Endothelial cell (in vitro differentiated cells): ENCODE measurements around the gene HTR3B. TPM values are rescaled to one million over a fixed set of nuclear protein-coding genes. Genes with fewer than 3 reads are reported as not detected.
"Not testable (repeated sequence)": the region's sequence is repeated elsewhere in the genome, so short reads cannot be mapped to it uniquely, and the experiment has no call there.

Experiments
- DNase-seq: peaks from one replicate; pipeline ENCODE4 v3.0.0; 2021; ENCODE audit warnings: low spot score
- H3K27ac Mint-ChIP-seq: one replicate; pipeline ENCODE4 v1.8.0; 2021; ENCODE audit warnings: mixed read lengths, inconsistent platforms; ENCODE audit not compliant: unreplicated experiment
- H3K27me3 Mint-ChIP-seq: one replicate; pipeline ENCODE4 v1.8.0; 2021; ENCODE audit warnings: mild to moderate bottlenecking, moderate library complexity, mixed read lengths, inconsistent platforms; ENCODE audit not compliant: unreplicated experiment
- H3K36me3 Mint-ChIP-seq: one replicate; pipeline ENCODE4 v1.8.0; 2021; ENCODE audit warnings: mild to moderate bottlenecking, low read depth, mixed read lengths, inconsistent platforms; ENCODE audit not compliant: unreplicated experiment
- H3K4me1 Mint-ChIP-seq: one replicate; pipeline ENCODE4 v1.8.0; 2021; ENCODE audit warnings: mild to moderate bottlenecking, mixed read lengths, inconsistent platforms; ENCODE audit not compliant: unreplicated experiment
- H3K4me3 Mint-ChIP-seq: one replicate; pipeline ENCODE4 v1.8.0; 2021; ENCODE audit warnings: mild to moderate bottlenecking, mixed read lengths, inconsistent platforms; ENCODE audit not compliant: unreplicated experiment
- H3K9me3 Mint-ChIP-seq: one replicate; pipeline ENCODE4 v1.8.0; 2021; ENCODE audit warnings: mixed read lengths, inconsistent platforms; ENCODE audit not compliant: unreplicated experiment
- CTCF ChIP-seq: fragments of 200-600 bp; sonication (generic); IDR thresholded peaks from one replicate; pipeline ENCODE4 v1.5.0; 2021; ENCODE audit warnings: antibody characterized with exemption; ENCODE audit not compliant: unreplicated experiment
- total RNA-seq: library from RNA; stranded (reverse); fragmentation: NEBNext Ultra II Directional; extraction: Animal tissue kit (Norgen Biotek cat#: 25700); gene quantifications from one replicate; pipeline ENCODE4 v1.2.1, GENCODE V29; 2021; ENCODE audit not compliant: unreplicated experiment

Gene HTR3B
- total RNA-seq, 1 donor from 2014 or later, result not detected

GRCh38 chr11:113935858-113936257 is 31.3 kb downstream of the HTR3B start:
- H3K4me3 Mint-ChIP-seq, result no peak overlapping the region
- H3K36me3 Mint-ChIP-seq, result peaks cover 4% of the 10 kb centered on the region
- H3K27me3 Mint-ChIP-seq, result no peaks in the 10 kb centered on the region
- H3K27ac Mint-ChIP-seq, result no peak overlapping the region
- TF ChIP-seq CTCF, result no peak
- H3K4me1 Mint-ChIP-seq, result no peaks in the 10 kb centered on the region
- no peak for DNase-seq
- no peaks in the 10 kb centered on the region for H3K9me3 Mint-ChIP-seq

GRCh38 chr11:113937918-113938317 is 33.3 kb downstream of the HTR3B start:
- TF ChIP-seq CTCF, result no peak
- Mint-ChIP-seq H3K27ac (no peak overlapping the region), H3K4me1 (no peaks in the 10 kb centered on the region), H3K4me3 (no peak overlapping the region), H3K27me3 (no peaks in the 10 kb centered on the region), H3K36me3 (peaks cover 4% of the 10 kb centered on the region), H3K9me3 (no peaks in the 10 kb centered on the region)
- no peak for DNase-seq

GRCh38 chr11:113942256-113942655 is 37.7 kb downstream of the HTR3B start:
- peaks cover 4% of the 10 kb centered on the region for H3K36me3 Mint-ChIP-seq
- no peak overlapping the region for H3K27ac Mint-ChIP-seq
- H3K27me3 Mint-ChIP-seq, result peaks cover 1% of the 10 kb centered on the region
- DNase-seq, result no peak
- H3K9me3 Mint-ChIP-seq, result no peaks in the 10 kb centered on the region
- H3K4me1 Mint-ChIP-seq, result no peaks in the 10 kb centered on the region
- no peak for TF ChIP-seq CTCF
- H3K4me3 Mint-ChIP-seq, result no peak overlapping the region

GRCh38 chr11:113946162-113946561 is 41.6 kb downstream of the HTR3B start:
- H3K4me3 Mint-ChIP-seq, H3K27ac Mint-ChIP-seq, H3K36me3 Mint-ChIP-seq, DNase-seq, H3K27me3 Mint-ChIP-seq, H3K9me3 Mint-ChIP-seq: not testable (repeated sequence)
- H3K4me1 Mint-ChIP-seq, result peaks cover 11% of the 10 kb centered on the region

GRCh38 chr11:113947994-113948393 is 43.4 kb downstream of the HTR3B start:
- no peak for DNase-seq
- Mint-ChIP-seq H3K4me1 (peaks cover 11% of the 10 kb centered on the region), H3K27me3 (peaks cover 9% of the 10 kb centered on the region), H3K27ac (no peak overlapping the region), H3K9me3 (no peaks in the 10 kb centered on the region), H3K4me3 (no peak overlapping the region), H3K36me3 (no peaks in the 10 kb centered on the region)
- no peak for TF ChIP-seq CTCF

- no peak overlapping the region for H3K27ac Mint-ChIP-seq
- H3K4me3 Mint-ChIP-seq, result no peak overlapping the region
- H3K36me3 Mint-ChIP-seq, result no peaks in the 10 kb centered on the region
- DNase-seq, result no peak
- H3K4me1 Mint-ChIP-seq, result peaks cover 11% of the 10 kb centered on the region
- H3K27me3 Mint-ChIP-seq, result peaks cover 9% of the 10 kb centered on the region
- TF ChIP-seq CTCF, result no peak
- H3K9me3 Mint-ChIP-seq, result no peaks in the 10 kb centered on the region
Observed at GRCh38 chr11:113949891-113950290, 45.3 kb downstream of the HTR3B start.
